Activated CD8-positive, alpha-beta T cell treated with anti-CD3 and anti-CD28 coated beads for 36 hours (primary cell): ENCODE data around the gene CACTIN. TPM values are rescaled to one million over a fixed set of nuclear protein-coding genes. Genes with fewer than 3 reads are reported as not detected.

Source experiments
- ATAC-seq: fragments of 200-7000 bp; cut with Tn5 transposase; one replicate; pipeline ENCODE4 v1.10.0; 2021; ENCODE audit warnings: mild to moderate bottlenecking, moderate library complexity
- CTCF ChIA-PET: fragments of 350-600 bp; sonication (Branson Sonifier 250); formaldehyde crosslinking; loops from one replicate; lab custom pipeline; 2021; ENCODE audit warnings: antibody characterized with exemption; lab: Charles Lee
- POLR2A ChIA-PET: fragments of 350-600 bp; sonication (Branson Sonifier 250); formaldehyde crosslinking; loops from one replicate; lab custom pipeline; 2021; ENCODE audit warnings: antibody characterized with exemption; lab: Charles Lee
- DNase-seq: peaks from one replicate; pipeline ENCODE4 v3.0.0-alpha.2; 2020
- H3K27ac Mint-ChIP-seq: one replicate; pipeline ENCODE4 v1.8.0; 2021; ENCODE audit warnings: mild to moderate bottlenecking, mixed read lengths
- H3K27me3 Mint-ChIP-seq: one replicate; pipeline ENCODE4 v1.8.0; 2021; ENCODE audit warnings: mixed read lengths
- H3K36me3 Mint-ChIP-seq: one replicate; pipeline ENCODE4 v1.8.0; 2021; ENCODE audit warnings: low read depth, mixed read lengths
- H3K4me1 Mint-ChIP-seq: one replicate; pipeline ENCODE4 v1.8.0; 2021; ENCODE audit warnings: low read depth, mixed read lengths
- H3K4me3 Mint-ChIP-seq: one replicate; pipeline ENCODE4 v1.8.0; 2021; ENCODE audit warnings: mild to moderate bottlenecking, moderate library complexity, mixed read lengths
- H3K9me3 Mint-ChIP-seq: one replicate; pipeline ENCODE4 v1.8.0; 2021; ENCODE audit warnings: mixed read lengths
- CTCF ChIP-seq: fragments of 200-600 bp; IDR thresholded peaks from one replicate; pipeline ENCODE4 v1.8.0; 2022; ENCODE audit warnings: antibody characterized with exemption, mild to moderate bottlenecking
- intact Hi-C: fragments of 100-400 bp; cut with micrococcal nuclease; formaldehyde crosslinking; loops from one replicate; pipeline ENCODE4 v1.10.0; 2022
- total RNA-seq, 2 experiments: library from RNA; stranded (reverse); gene quantifications; one replicate each; pipeline ENCODE4 v1.2.3, GENCODE V29; 2021

The CACTIN gene
- total RNA-seq, 2 experiments from 2014 or later: 25.9 to 28.5 TPM

- peak; percentile 55 for DNase-seq
- POLR2A ChIA-PET: interaction anchor here (0.6 to 1.1 kb wide), 3 partner anchors 8 to 15 kb away, joined by 3 to 4 read pairs (median 3); no protein-coding TSS in a partner anchor
- H3K9me3 Mint-ChIP-seq: no peaks in the 10 kb centered on the region
- H3K27ac Mint-ChIP-seq: no peak overlapping the region
- no peaks in the 10 kb centered on the region for H3K4me1 Mint-ChIP-seq
- peak; percentile 35 for TF ChIP-seq CTCF
- CTCF ChIA-PET: no interaction called here
- H3K36me3 Mint-ChIP-seq: peaks cover 10% of the 10 kb centered on the region
- no peak for ATAC-seq
- no peaks in the 10 kb centered on the region for H3K27me3 Mint-ChIP-seq
- H3K4me3 Mint-ChIP-seq: no peak overlapping the region
- intact Hi-C loops: no loop called here
These were observed 27.4 kb upstream of the CACTIN start for GRCh38 chr19:3653865-3654513.

GRCh38 chr19:3653081-3653795 is 26.6 kb upstream of the CACTIN start:
- H3K9me3 Mint-ChIP-seq: no peaks in the 10 kb centered on the region
- H3K36me3 Mint-ChIP-seq: peaks cover 10% of the 10 kb centered on the region
- TF ChIP-seq CTCF: no peak
- ATAC-seq (no peak), DNase-seq (no peak)
- no peak overlapping the region for H3K4me3 Mint-ChIP-seq
- H3K27ac Mint-ChIP-seq: no peak overlapping the region
- no peaks in the 10 kb centered on the region for H3K4me1 Mint-ChIP-seq
- no peaks in the 10 kb centered on the region for H3K27me3 Mint-ChIP-seq
- intact Hi-C loops: no loop called here
- CTCF ChIA-PET: no interaction called here
- POLR2A ChIA-PET: interaction anchor here (1.1 kb wide), 2 partner anchors 12 to 15 kb away, joined by 3 to 4 read pairs; no protein-coding TSS in a partner anchor

GRCh38 chr19:3652422-3652821 is 25.8 kb upstream of the CACTIN start:
- ChIA-PET CTCF (no interaction called here), POLR2A (no interaction called here)
- intact Hi-C loops: no loop called here

GRCh38 chr19:3651684-3652083 is 25.1 kb upstream of the CACTIN start:
- ChIA-PET POLR2A (no interaction called here), CTCF (no interaction called here)
- Mint-ChIP-seq H3K9me3 (no peaks in the 10 kb centered on the region), H3K36me3 (no peaks in the 10 kb centered on the region), H3K4me3 (no peak overlapping the region), H3K4me1 (no peaks in the 10 kb centered on the region), H3K27me3 (no peaks in the 10 kb centered on the region), H3K27ac (no peak overlapping the region)
- no peak for ATAC-seq
- TF ChIP-seq CTCF: no peak
- no peak for DNase-seq
- intact Hi-C loops: no loop called here

More at GRCh38 chr19:3652422-3652821, 25.8 kb upstream of the CACTIN start:
- no peak overlapping the region for H3K4me3 Mint-ChIP-seq
- no peaks in the 10 kb centered on the region for H3K4me1 Mint-ChIP-seq
- no peak for ATAC-seq
- no peak overlapping the region for H3K27ac Mint-ChIP-seq
- no peak for TF ChIP-seq CTCF
- peaks cover 7% of the 10 kb centered on the region for H3K36me3 Mint-ChIP-seq
- no peaks in the 10 kb centered on the region for H3K27me3 Mint-ChIP-seq
- no peak for DNase-seq
- H3K9me3 Mint-ChIP-seq: no peaks in the 10 kb centered on the region

- POLR2A ChIA-PET: no interaction called here
- Mint-ChIP-seq H3K27ac (no peak overlapping the region), H3K4me3 (no peak overlapping the region), H3K9me3 (no peaks in the 10 kb centered on the region), H3K36me3 (no peaks in the 10 kb centered on the region), H3K4me1 (no peaks in the 10 kb centered on the region), H3K27me3 (no peaks in the 10 kb centered on the region)
- no peak for TF ChIP-seq CTCF
- CTCF ChIA-PET: no interaction called here
- no peak for DNase-seq
- intact Hi-C loops: no loop called here
- no peak for ATAC-seq
These were observed 23.3 kb upstream of the CACTIN start for GRCh38 chr19:3649888-3650287.
